ENCODE data around the gene G0S2. TPM values are rescaled to one million over a fixed set of nuclear protein-coding genes. Genes with fewer than 3 reads are reported as not detected.

G0S2 gene
- total and polyA plus RNA-seq, 4 donors, result 44.6 to 696 (median 63.9) TPM

GRCh38 chr1:209673631-209674417 is 1.4 kb upstream of the G0S2 start:
- Histone ChIP-seq H3K9me3 (ENCODE audit: control insufficient read depth in 4 of 4, insufficient read depth in 3 of 4, low read length in 3 of 4) (peaks cover 0 to 3% (median 0%) of the 10 kb centered on the region in 4 donors), H3K27me3 (ENCODE audit: control insufficient read depth in 3 of 3, insufficient read depth in 3 of 3, low read length in 2 of 3) (no peaks in the 10 kb centered on the region), H3K4me3 (no peak overlapping the region), H3K4me1 (ENCODE audit: control insufficient read depth in 5 of 5, insufficient read depth in 5 of 5, low read length in 5 of 5) (peaks cover 8 to 33% (median 15%) of the 10 kb centered on the region in 5 donors), H3K9ac (ENCODE audit: insufficient read depth in 1 of 2, low read length in 2 of 2) (no peak overlapping the region), H3K27ac (ENCODE audit: low read depth in 1 of 2, low read length in 1 of 2) (peak overlapping the region; percentile 59 to 76), H3K36me3 (ENCODE audit: control insufficient read depth in 4 of 4, insufficient read depth in 4 of 4, low read length in 4 of 4) (peaks cover 0 to 3% (median 1%) of the 10 kb centered on the region in 4 donors)
- TF ChIP-seq CTCF (IDR thresholded peaks at IDR 0.05; ENCODE audit: control extremely low read depth, extremely low read depth), result no peak
- ATAC-seq (ENCODE audit: insufficient read depth, low FRiP score) (peak; percentile 62), DNase-seq (peak in 2 of 3 donors; percentile 17 to 45)
- 29 to 45% methylated on average over 7 of the region's 7 CpGs for WGBS, 2 donors

GRCh38 chr1:209675565-209676154 is 448 bp downstream of the G0S2 start:
- peaks cover 0 to under 1% (median 0%) of the 10 kb centered on the region in 4 donors for H3K9me3 ChIP-seq (ENCODE audit: control insufficient read depth in 4 of 4, insufficient read depth in 3 of 4, low read length in 3 of 4)
- no peak for TF ChIP-seq CTCF (IDR thresholded peaks at IDR 0.05; ENCODE audit: control extremely low read depth, extremely low read depth)
- H3K4me3 ChIP-seq, result peak overlapping the region; percentile 44
- peak overlapping the region; percentile 62 to 79 for H3K27ac ChIP-seq (ENCODE audit: low read depth in 1 of 2, low read length in 1 of 2)
- H3K27me3 ChIP-seq (ENCODE audit: control insufficient read depth in 3 of 3, insufficient read depth in 3 of 3, low read length in 2 of 3), result no peaks in the 10 kb centered on the region
- peak; percentile 60 to 84 (median 83) for DNase-seq
- H3K9ac ChIP-seq (ENCODE audit: insufficient read depth in 1 of 2, low read length in 2 of 2), result peak overlapping the region; percentile 42 to 79
- WGBS, 2 donors, result 2 to 5% methylated on average over 34 of the region's 34 CpGs
- peak; percentile 4 for ATAC-seq (ENCODE audit: insufficient read depth, low FRiP score)
- peaks cover 8 to 33% (median 15%) of the 10 kb centered on the region in 5 donors for H3K4me1 ChIP-seq (ENCODE audit: control insufficient read depth in 5 of 5, insufficient read depth in 5 of 5, low read length in 5 of 5)
- H3K36me3 ChIP-seq (ENCODE audit: control insufficient read depth in 4 of 4, insufficient read depth in 4 of 4, low read length in 4 of 4), result peaks cover 0 to 3% (median 1%) of the 10 kb centered on the region in 4 donors

GRCh38 chr1:209678981-209679539 is 3.8 kb downstream of the G0S2 start:
- Histone ChIP-seq H3K4me1 (ENCODE audit: control insufficient read depth in 5 of 5, insufficient read depth in 5 of 5, low read length in 5 of 5) (peaks cover 7 to 25% (median 12%) of the 10 kb centered on the region in 5 donors), H3K9me3 (ENCODE audit: control insufficient read depth in 4 of 4, insufficient read depth in 3 of 4, low read length in 3 of 4) (no peaks in the 10 kb centered on the region), H3K4me3 (no peak overlapping the region), H3K9ac (ENCODE audit: insufficient read depth in 1 of 2, low read length in 2 of 2) (no peak overlapping the region), H3K36me3 (ENCODE audit: control insufficient read depth in 4 of 4, insufficient read depth in 4 of 4, low read length in 4 of 4) (peaks cover 0 to 3% (median 1%) of the 10 kb centered on the region in 4 donors), H3K27ac (ENCODE audit: low read depth in 1 of 2, low read length in 1 of 2) (no peak overlapping the region), H3K27me3 (ENCODE audit: control insufficient read depth in 3 of 3, insufficient read depth in 3 of 3, low read length in 2 of 3) (no peaks in the 10 kb centered on the region)
- TF ChIP-seq CTCF (IDR thresholded peaks at IDR 0.05; ENCODE audit: control extremely low read depth, extremely low read depth), result no peak
- DNase-seq, result no peak
- no peak for ATAC-seq (ENCODE audit: insufficient read depth, low FRiP score)
- 86 to 89% methylated on average over 4 of the region's 4 CpGs for WGBS, 2 donors
